Chondrocyte (in vitro differentiated cells): ENCODE data around the gene EIF4E1B. TPM values are rescaled to one million over a fixed set of nuclear protein-coding genes. Genes with fewer than 3 reads are reported as not detected.

Source experiments
- DNase-seq: peaks from one replicate; pipeline ENCODE4 v3.0.0; 2021; ENCODE audit warnings: mixed read lengths, low spot score
- H3K27ac Mint-ChIP-seq: one replicate; pipeline ENCODE4 v1.8.0; 2021; ENCODE audit warnings: mild to moderate bottlenecking, moderate library complexity, mixed read lengths; ENCODE audit not compliant: unreplicated experiment
- H3K27me3 Mint-ChIP-seq: 2 replicates; pipeline ENCODE4 v1.8.0; 2021; ENCODE audit warnings: low read depth, mixed read lengths
- H3K36me3 Mint-ChIP-seq: 2 replicates; pipeline ENCODE4 v1.8.0; 2021; ENCODE audit warnings: low read depth, mixed read lengths
- H3K4me1 Mint-ChIP-seq: 2 replicates; pipeline ENCODE4 v1.8.0; 2021; ENCODE audit warnings: low read depth, mild to moderate bottlenecking, mixed read lengths
- H3K4me3 Mint-ChIP-seq: one replicate; pipeline ENCODE4 v1.8.0; 2021; ENCODE audit warnings: mild to moderate bottlenecking, moderate library complexity, mixed read lengths; ENCODE audit not compliant: unreplicated experiment
- H3K9me3 Mint-ChIP-seq: 2 replicates; pipeline ENCODE4 v1.8.0; 2021; ENCODE audit warnings: low read depth, mixed read lengths
- CTCF ChIP-seq: fragments of 200-600 bp; sonication (generic); IDR thresholded peaks from 2 replicates; pipeline ENCODE4 v1.5.0; 2021; ENCODE audit warnings: antibody characterized with exemption, mild to moderate bottlenecking, moderate library complexity
- total RNA-seq: library from RNA; stranded (reverse); gene quantifications from 3 replicates; pipeline ENCODE4 v1.2.1, GENCODE V29; 2021

Gene EIF4E1B
- total RNA-seq, 1 donor from 2014 or later, result not detected

DNA sequence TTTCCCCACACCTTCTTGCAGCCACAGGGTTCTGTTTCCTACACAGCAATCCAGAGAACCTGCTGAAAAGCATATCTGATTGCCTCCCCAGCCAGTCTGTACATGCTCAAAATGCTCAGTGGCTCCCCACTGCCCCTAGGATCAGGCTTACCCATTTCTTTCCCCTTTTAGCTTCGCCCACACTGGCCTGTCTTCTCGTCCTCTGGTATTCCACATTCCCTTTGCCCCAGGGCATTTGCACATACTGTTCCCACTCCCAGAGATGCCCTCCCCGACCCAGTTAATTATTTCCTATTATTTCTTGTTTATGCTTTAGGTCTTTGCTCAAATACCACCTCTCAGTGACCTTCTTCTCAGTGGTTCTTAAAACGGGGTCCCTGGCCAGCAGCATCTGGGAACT lies 10.1 kb downstream of the EIF4E1B start:
- no peak for DNase-seq
- Mint-ChIP-seq H3K4me3 (no peak overlapping the region), H3K4me1 (peaks cover 3% of the 10 kb centered on the region), H3K36me3 (no peaks in the 10 kb centered on the region), H3K27ac (no peak overlapping the region), H3K9me3 (no peaks in the 10 kb centered on the region), H3K27me3 (peaks cover 18% of the 10 kb centered on the region)
- no peak for TF ChIP-seq CTCF

DNA sequence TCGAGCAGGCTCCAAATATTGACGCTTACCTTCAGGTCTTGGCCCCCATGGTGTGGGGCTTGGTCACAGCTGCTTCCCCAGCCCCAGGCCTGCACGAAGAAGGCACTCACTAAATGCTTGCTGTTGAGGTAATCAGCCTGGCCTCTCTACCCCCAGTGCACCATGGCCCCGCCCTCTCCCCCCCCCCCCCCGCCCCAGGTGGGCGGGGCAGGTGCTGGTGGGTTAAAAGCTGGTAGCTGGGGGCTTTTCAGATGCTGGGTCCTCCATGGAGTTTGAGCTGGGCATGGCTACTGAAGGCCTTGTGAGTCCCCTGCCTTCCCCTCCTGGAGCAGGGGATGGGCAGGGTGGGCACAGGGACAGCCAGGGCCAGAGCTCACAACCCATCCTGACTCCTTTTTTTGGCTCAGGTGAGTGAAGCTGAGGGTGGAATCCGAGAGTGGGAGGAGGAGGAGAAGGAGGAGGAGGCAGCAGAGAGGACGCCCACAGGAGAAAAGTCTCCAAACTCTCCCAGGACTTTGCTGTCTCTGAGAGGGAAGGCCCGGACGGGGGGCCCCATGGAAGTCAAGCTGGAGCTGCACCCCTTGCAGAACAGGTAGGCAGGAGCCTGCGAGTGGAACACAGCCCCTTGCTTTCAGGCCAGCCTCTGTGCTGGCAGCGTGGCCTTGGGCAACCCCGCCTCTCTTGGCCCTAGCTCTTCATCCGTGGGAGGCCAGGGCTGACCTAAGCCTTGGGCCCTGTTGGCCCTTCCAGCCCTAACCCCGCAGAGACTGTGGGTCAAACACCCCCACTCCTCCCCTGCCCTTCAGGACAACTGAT lies 12.4 kb downstream of the EIF4E1B start:
- DNase-seq, result no peak
- no peak overlapping the region for H3K4me3 Mint-ChIP-seq
- H3K27ac Mint-ChIP-seq, result no peak overlapping the region
- no peaks in the 10 kb centered on the region for H3K9me3 Mint-ChIP-seq
- no peaks in the 10 kb centered on the region for H3K36me3 Mint-ChIP-seq
- peaks cover 9% of the 10 kb centered on the region for H3K4me1 Mint-ChIP-seq
- peaks cover 5% of the 10 kb centered on the region for H3K27me3 Mint-ChIP-seq
- no peak for TF ChIP-seq CTCF

- H3K27ac Mint-ChIP-seq, result no peak overlapping the region
- H3K9me3 Mint-ChIP-seq, result no peaks in the 10 kb centered on the region
- no peak for DNase-seq
- no peak for TF ChIP-seq CTCF
- peaks cover 17% of the 10 kb centered on the region for H3K4me1 Mint-ChIP-seq
- H3K4me3 Mint-ChIP-seq, result no peak overlapping the region
- H3K27me3 Mint-ChIP-seq, result no peaks in the 10 kb centered on the region
- no peaks in the 10 kb centered on the region for H3K36me3 Mint-ChIP-seq
Observed at GRCh38 chr5:176643491-176644219, 13.2 kb downstream of the EIF4E1B start.

DNA sequence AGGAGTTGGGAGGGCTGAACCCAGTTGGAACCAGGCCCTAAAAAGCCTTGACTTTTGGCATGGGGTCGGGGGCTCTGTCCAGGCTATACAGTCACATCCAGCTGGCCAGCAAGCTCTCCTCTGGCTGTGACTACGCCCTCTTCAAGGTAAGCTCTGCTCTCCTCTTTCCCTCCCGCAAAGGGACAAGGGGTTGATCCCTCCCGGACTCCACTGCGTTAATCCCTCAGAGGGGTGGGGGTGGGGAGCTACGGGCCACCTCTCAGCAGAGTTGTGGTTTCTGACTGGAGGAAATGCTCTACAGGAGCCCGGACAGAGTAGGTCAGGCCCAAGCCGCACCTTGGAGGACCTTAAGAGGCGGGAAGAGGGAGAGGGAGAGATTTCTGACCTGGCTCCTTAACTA lies 13.8 kb downstream of the EIF4E1B start:
- no peak for DNase-seq
- no peaks in the 10 kb centered on the region for H3K27me3 Mint-ChIP-seq
- no peaks in the 10 kb centered on the region for H3K36me3 Mint-ChIP-seq
- TF ChIP-seq CTCF, result no peak
- H3K4me1 Mint-ChIP-seq, result peaks cover 22% of the 10 kb centered on the region
- H3K27ac Mint-ChIP-seq, result no peak overlapping the region
- H3K9me3 Mint-ChIP-seq, result no peaks in the 10 kb centered on the region
- no peak overlapping the region for H3K4me3 Mint-ChIP-seq

DNA sequence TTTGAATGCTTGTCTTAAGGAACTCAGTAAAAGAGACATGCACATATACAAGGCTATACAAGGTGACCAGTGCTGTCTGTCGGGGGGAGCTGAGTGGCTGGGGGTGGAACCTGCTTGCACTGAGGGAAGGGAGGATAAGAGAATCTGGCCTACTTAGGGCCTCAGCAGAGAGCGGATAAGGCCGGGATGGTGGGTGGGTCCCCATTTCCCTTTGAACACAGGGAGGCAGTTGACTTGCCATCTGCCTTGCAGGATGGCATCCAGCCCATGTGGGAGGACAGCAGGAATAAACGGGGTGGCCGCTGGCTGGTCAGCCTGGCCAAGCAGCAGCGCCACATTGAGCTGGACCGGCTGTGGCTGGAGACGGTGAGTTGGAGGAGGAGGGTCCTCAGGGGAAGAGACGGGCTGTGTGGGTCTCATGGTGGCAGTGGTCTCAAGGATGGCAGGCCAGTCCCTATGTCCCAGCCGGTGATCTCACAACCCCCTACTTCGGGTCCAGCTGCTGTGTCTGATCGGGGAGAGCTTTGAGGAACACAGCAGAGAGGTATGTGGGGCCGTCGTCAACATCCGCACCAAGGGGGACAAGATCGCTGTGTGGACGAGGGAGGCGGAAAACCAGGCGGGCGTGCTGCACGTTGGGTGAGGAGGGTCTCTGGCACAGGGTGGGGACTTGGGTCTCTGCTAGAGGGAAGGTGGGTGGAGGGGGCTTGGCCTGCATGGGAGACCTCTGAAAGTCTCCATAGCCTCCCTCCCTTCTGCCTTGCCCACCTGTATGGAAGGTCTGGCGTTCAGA lies 14.6 kb downstream of the EIF4E1B start:
- TF ChIP-seq CTCF, result no peak
- Mint-ChIP-seq H3K27me3 (no peaks in the 10 kb centered on the region), H3K27ac (no peak overlapping the region), H3K4me3 (no peak overlapping the region), H3K9me3 (no peaks in the 10 kb centered on the region), H3K36me3 (no peaks in the 10 kb centered on the region), H3K4me1 (peaks cover 20% of the 10 kb centered on the region)
- no peak for DNase-seq
